Measurements from ENCODE around the gene CAMK2A. TPM values are rescaled to one million over a fixed set of nuclear protein-coding genes. Genes with fewer than 3 reads are reported as not detected.

Gene CAMK2A
- total and polyA plus RNA-seq, 2 experiments from 2014 or later: 11.8 to 47.7 TPM

GRCh38 chr5:150329881-150330876 is 40.6 kb upstream of the CAMK2A start:
- no peaks in the 10 kb centered on the region for H3K27me3 ChIP-seq
- no peaks in the 10 kb centered on the region for H3K9me3 ChIP-seq (ENCODE audit: low read depth)
- DNase-seq (ENCODE audit: low read depth in 1 of 2, low spot score in 1 of 2): no peak
- no peaks in the 10 kb centered on the region for H3K36me3 ChIP-seq
- H3K4me3 ChIP-seq: no peak overlapping the region
- H3K27ac ChIP-seq: no peak overlapping the region
- no peak for TF ChIP-seq CTCF (IDR thresholded peaks at IDR 0.05; ENCODE audit: low read depth, low read length)
- no peaks in the 10 kb centered on the region for H3K4me1 ChIP-seq (ENCODE audit: low read depth)

- no peaks in the 10 kb centered on the region for H3K27me3 ChIP-seq
- H3K27ac ChIP-seq: no peak overlapping the region
- H3K36me3 ChIP-seq: no peaks in the 10 kb centered on the region
- no peak overlapping the region for H3K4me3 ChIP-seq
- no peak for TF ChIP-seq CTCF (IDR thresholded peaks at IDR 0.05; ENCODE audit: low read depth, low read length)
- no peaks in the 10 kb centered on the region for H3K9me3 ChIP-seq (ENCODE audit: low read depth)
- DNase-seq (ENCODE audit: low read depth in 1 of 2, low spot score in 1 of 2): peak in 1 of 2 donors; percentile 40
- H3K4me1 ChIP-seq (ENCODE audit: low read depth): no peaks in the 10 kb centered on the region
These were observed 39.5 kb upstream of the CAMK2A start for GRCh38 chr5:150329038-150329437.

DNA sequence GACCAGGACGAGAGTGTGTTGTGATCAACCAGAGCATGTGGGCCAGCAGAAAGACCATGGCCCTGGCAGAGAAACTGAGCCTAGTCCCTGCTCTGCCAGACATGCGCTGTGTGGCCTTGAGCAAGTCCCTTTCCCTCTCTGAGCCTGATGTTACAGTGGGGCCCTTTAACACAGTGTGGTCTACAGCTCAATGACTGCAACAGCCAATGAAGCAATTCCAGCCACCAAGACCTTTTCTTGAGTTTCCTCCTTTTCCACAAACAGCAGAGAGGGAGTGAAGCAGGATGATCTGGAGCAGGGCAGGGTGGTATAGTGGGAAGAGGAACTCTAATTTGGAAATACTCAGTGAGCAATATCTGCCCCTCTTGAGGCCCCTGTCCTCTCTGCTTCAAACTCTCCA is 38.9 kb upstream of the CAMK2A start:
- Histone ChIP-seq H3K27ac (no peak overlapping the region), H3K4me1 (ENCODE audit: low read depth) (no peaks in the 10 kb centered on the region), H3K36me3 (no peaks in the 10 kb centered on the region), H3K27me3 (no peaks in the 10 kb centered on the region), H3K9me3 (ENCODE audit: low read depth) (no peaks in the 10 kb centered on the region), H3K4me3 (no peak overlapping the region)
- DNase-seq (ENCODE audit: low read depth in 1 of 2, low spot score in 1 of 2): no peak
- no peak for TF ChIP-seq CTCF (IDR thresholded peaks at IDR 0.05; ENCODE audit: low read depth, low read length)

DNA sequence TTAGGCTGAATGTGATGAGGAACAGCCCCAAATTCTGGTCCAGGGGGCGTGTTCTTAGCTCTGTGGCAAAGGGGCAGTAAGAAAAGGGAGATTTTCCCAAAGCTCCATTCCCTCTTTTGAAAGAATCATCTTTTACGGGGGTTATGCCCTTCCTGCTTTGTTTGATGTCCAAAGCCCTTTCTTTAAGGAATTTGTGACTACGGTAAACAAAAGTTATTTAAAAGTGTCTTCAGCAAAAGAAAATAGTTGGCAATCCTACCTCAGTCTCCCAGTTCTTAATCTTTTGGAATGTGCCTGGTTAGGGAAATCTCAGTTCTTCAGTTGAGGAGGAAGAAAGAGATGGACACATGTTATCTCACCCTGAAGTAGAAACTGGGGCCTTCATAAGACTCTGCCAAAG is 37.6 kb upstream of the CAMK2A start:
- H3K27me3 ChIP-seq: no peaks in the 10 kb centered on the region
- H3K36me3 ChIP-seq: no peaks in the 10 kb centered on the region
- DNase-seq (ENCODE audit: low read depth in 1 of 2, low spot score in 1 of 2): no peak
- H3K9me3 ChIP-seq (ENCODE audit: low read depth): no peaks in the 10 kb centered on the region
- H3K4me1 ChIP-seq (ENCODE audit: low read depth): no peaks in the 10 kb centered on the region
- TF ChIP-seq CTCF (IDR thresholded peaks at IDR 0.05; ENCODE audit: low read depth, low read length): no peak
- H3K27ac ChIP-seq: no peak overlapping the region
- H3K4me3 ChIP-seq: no peak overlapping the region

DNA sequence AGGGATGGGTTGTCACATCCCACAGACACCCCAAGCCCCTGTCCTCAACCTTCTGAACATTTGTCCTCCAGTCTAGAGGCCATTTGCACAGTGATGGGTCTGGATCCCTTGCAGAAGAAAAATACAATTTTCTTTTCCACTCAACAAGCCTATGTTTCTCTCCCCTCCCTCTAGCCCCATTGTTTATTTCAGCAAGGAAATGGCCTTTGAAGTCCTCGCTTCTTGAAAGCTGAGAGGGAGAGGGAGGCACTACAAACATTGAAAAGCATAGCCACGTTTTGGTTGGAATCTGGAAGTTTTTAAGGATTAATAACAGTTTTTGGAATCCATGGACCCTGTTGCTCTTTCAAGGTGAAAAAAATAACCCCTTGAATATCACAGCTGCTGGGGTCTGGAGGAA is 37.1 kb upstream of the CAMK2A start:
- DNase-seq (ENCODE audit: low read depth in 1 of 2, low spot score in 1 of 2): no peak
- H3K27ac ChIP-seq: no peak overlapping the region
- H3K36me3 ChIP-seq: no peaks in the 10 kb centered on the region
- no peaks in the 10 kb centered on the region for H3K27me3 ChIP-seq
- TF ChIP-seq CTCF (IDR thresholded peaks at IDR 0.05; ENCODE audit: low read depth, low read length): no peak
- no peaks in the 10 kb centered on the region for H3K9me3 ChIP-seq (ENCODE audit: low read depth)
- no peaks in the 10 kb centered on the region for H3K4me1 ChIP-seq (ENCODE audit: low read depth)
- H3K4me3 ChIP-seq: no peak overlapping the region

All from cardiac muscle cell (in vitro differentiated cells and primary cell).